D721Med (cell line): ENCODE data around the gene SCAF8.
"Not testable (repeated sequence)": the region's sequence is repeated elsewhere in the genome, so short reads cannot be mapped to it uniquely, and the experiment has no call there.

Source experiments
- DNase-seq: peaks from one replicate; pipeline ENCODE4 v3.0.0; 2011; ENCODE audit warnings: low spot score; ENCODE audit not compliant: insufficient read length
- FAIRE-seq: peaks from 2 replicates; lab custom pipeline; 2011; peaks lifted over from hg19 to GRCh38; lab: Jason Lieb, UNC
- TF ChIP-seq, protein P1 (sequence below): IDR thresholded peaks from 2 replicates; pipeline ENCODE4 v1.5.1; 2012; ENCODE audit warnings: mild to moderate bottlenecking, control low read depth; ENCODE audit not compliant: insufficient read depth; ENCODE audit errors: missing control alignments

SCAF8 gene

DNA sequence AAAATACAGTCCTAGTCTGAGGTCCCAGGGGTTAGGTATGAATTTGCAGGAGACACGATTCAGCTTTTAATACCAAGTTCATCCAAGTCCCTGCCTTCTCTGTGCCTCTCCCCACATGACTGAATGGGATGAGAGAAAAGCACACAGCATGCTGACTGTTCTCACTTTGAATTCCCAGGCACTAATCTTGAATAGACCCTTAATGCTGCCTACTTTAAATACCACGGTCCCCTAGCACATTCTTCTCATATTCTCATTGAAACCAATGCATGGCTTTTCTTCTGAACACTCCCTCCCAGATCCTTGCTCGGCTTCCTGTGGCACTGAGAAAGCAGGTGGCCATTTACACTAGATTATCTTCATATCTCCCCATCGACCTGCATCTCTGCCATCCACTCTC lies 30.1 kb upstream of the SCAF8 start:
- FAIRE-seq (no peak), DNase-seq (no peak)
- TF ChIP-seq, protein P1, sequence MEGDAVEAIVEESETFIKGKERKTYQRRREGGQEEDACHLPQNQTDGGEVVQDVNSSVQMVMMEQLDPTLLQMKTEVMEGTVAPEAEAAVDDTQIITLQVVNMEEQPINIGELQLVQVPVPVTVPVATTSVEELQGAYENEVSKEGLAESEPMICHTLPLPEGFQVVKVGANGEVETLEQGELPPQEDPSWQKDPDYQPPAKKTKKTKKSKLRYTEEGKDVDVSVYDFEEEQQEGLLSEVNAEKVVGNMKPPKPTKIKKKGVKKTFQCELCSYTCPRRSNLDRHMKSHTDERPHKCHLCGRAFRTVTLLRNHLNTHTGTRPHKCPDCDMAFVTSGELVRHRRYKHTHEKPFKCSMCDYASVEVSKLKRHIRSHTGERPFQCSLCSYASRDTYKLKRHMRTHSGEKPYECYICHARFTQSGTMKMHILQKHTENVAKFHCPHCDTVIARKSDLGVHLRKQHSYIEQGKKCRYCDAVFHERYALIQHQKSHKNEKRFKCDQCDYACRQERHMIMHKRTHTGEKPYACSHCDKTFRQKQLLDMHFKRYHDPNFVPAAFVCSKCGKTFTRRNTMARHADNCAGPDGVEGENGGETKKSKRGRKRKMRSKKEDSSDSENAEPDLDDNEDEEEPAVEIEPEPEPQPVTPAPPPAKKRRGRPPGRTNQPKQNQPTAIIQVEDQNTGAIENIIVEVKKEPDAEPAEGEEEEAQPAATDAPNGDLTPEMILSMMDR: no peak

DNA sequence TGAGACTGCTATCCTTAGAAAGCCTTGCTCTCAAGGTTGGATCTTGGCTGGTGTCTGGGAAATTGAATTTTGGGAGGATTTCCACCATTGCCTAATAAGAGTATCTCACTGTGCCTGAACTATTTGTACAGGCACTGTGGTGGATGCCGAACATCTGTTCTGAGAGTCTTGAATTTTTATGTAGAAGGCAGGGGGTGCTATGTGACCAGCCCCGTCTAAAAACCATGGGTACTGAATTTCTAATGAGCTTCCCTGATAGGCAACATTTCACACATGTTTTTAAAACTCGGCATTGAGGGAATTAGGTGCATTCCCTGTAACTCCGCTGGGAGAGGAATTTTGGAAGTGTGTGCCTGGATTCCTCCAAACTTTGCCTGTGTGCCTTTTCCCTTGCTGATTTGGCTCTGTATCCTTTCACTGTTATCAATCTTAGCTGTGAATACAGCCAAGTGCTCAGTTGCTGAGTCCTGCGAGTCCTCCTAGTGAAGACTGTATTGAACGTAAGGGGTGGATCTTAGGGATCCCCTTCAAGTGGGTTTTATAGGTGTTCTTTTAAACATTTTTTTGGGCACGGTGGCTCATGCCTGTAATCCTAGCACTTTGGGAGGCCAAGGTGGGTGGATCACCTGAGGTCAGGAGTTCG lies 27.6 kb upstream of the SCAF8 start:
- FAIRE-seq (no peak), DNase-seq (no peak)
- TF ChIP-seq, protein P1: no peak

DNA sequence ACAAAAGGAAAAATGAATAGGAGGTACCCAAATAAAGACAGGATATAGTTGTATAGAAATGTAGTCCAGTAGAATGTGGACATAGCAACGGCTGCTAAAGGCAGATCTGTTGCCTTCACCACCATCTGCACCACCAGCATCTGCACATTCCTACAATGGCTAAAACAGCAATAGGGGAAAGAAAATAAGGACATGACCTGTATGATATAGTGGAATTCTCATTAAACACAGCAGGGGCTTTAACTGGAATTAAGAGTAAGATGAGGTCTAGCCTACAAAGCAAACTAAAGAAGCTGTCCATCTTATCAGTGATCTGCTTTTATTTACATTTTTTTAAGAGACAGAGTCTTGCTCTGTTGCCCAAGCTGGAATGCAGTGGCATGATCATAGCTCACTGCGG lies 26.8 kb upstream of the SCAF8 start:
- TF ChIP-seq, protein P1: no peak
- no peak for DNase-seq
- no peak for FAIRE-seq

DNA sequence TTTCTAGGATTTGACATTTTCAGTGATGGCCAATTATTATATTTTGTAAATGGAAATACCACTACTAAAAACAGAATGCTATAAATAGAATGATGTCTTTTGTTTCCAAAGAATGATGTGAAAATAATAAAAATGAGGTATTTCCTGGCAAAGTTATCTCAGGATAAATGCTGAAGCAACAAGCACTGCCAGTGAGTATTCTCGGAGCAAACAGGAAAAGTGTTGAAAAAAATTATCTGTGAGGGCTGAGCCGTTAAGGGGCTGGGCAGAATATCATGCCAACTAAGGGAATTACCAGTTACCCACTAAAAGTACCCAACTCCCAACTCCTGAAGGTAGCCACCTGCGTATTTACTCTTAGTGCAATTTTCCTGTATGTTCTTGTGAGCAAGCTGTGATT lies 23.6 kb upstream of the SCAF8 start:
- TF ChIP-seq, protein P1: no peak
- no peak for DNase-seq
- no peak for FAIRE-seq

DNA sequence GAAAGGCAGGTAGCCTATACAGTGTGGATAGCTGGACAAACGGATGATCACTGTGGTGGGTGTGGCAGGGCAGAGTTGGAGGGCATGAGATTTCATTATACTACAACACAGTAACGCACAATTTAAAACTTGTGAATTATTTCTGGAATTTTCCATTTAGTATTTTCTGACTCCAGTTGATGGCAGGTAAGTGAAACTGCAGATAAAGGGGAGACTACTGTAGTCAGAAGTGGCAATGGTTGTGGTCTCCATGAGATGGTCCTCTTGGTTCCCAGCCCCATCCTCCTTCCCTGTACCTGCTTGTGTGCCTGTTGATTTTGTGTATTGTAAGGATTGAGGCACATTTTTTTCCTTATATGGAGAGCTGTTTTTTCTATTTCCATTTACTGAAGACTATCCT lies 22.5 kb upstream of the SCAF8 start:
- FAIRE-seq (no peak), DNase-seq (no peak)
- TF ChIP-seq, protein P1: no peak

DNA sequence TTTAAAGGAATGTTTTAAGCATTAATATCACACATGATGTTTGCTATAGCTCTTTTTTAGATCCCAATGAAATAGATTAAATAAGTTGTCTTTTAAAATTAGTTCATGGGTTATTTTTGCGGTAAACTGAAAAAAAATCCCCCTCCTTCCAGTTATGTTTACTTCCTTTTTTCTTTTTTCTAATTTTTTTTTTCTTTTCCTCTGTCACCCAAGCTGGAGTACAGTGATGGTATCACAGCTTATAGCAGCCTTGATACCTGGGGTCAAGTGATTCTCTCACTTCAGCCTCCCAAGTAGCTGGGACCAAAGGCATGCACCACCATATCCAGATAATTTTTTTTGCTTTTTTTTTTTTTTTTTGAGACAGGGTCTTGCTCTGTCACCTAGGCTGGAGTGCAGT lies 17.8 kb upstream of the SCAF8 start:
- TF ChIP-seq, protein P1: no peak
- FAIRE-seq (peak; percentile 38), DNase-seq (no peak)

DNA sequence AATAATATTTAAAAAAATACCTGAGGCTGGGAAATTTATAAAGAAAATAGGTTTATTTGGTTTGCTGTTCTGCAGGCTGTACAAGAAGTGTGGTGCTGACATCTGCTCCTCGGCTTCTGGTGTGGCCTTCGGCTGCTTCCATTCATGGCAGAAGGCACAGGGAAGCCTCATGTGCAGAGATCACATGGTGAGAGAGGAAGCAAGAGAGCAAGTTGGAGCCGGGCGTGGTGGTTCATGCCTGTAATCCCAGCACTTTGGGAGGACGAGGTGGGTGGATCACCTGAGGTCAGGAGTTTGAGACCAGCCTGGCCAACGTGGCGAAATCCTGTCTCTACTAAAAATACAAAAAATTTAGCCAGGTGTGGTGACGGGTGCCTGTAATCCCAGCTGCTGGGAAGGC lies 16.9 kb upstream of the SCAF8 start:
- FAIRE-seq, DNase-seq: not testable (repeated sequence)

DNA sequence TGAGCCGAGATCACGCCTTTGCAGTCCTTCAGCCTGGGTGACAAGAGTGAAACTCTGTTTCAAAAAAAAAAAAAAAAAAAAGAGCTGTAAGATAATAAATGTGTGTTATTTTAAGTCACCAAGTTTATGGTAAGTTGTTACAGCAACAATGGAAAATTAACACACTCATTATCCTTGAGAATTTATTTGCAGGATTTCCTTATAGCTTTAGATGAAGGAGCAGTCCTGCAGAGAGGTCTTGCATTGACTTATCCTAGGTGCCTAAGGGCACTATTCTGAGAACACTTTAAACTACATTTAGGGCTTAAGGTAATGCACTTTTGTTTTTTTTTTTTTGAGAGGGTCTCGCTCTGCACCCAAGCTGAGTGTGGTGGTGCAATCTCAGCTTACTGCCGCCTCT lies 13.8 kb upstream of the SCAF8 start:
- DNase-seq (no peak), FAIRE-seq (no peak)
- TF ChIP-seq, protein P1: no peak
